HAP-1 (cell line): ENCODE measurements around the gene ZDHHC8.

Experiments used
- DNase-seq, 2 experiments: peaks; one replicate each; pipeline ENCODE4 v3.0.0-alpha.2; 2016 to 2020; ENCODE audit warnings: low spot score in 2 of 2
- H3K27me3 ChIP-seq: fragments of 250-450 bp; sonication (Bioruptor Pico); 2 replicates; pipeline ENCODE4 v1.5.1; 2020; ENCODE audit warnings: low read depth, mild to moderate bottlenecking, moderate library complexity
- H3K36me3 ChIP-seq: fragments of 250-450 bp; sonication (Bioruptor Pico); replicated peaks from 2 replicates; pipeline ENCODE4 v1.5.1; 2020; ENCODE audit warnings: mild to moderate bottlenecking
- H3K4me1 ChIP-seq: fragments of 250-450 bp; sonication (Bioruptor Pico); 2 replicates; pipeline ENCODE4 v1.5.1; 2020; ENCODE audit warnings: mild to moderate bottlenecking
- H3K4me3 ChIP-seq: fragments of 250-450 bp; sonication (Bioruptor Pico); 2 replicates; pipeline ENCODE4 v1.5.1; 2020; ENCODE audit warnings: mild to moderate bottlenecking, moderate library complexity
- H3K9me3 ChIP-seq: fragments of 250-450 bp; sonication (Bioruptor Pico); 2 replicates; pipeline ENCODE4 v1.5.1; 2020; ENCODE audit warnings: mild to moderate bottlenecking, moderate library complexity
- in situ Hi-C: fragments of 300-500 bp; cut with MboI; formaldehyde crosslinking; loops from 3 replicates; pipeline ENCODE4 v1.14.3; 2020; ENCODE audit warnings: low sequenced_read_pairs, inconsistent platforms, mixed read lengths

The ZDHHC8 gene

GRCh38 chr22:20135806-20136602 lies 4.4 kb downstream of the ZDHHC8 start:
- H3K36me3 ChIP-seq, result no peaks in the 10 kb centered on the region
- in situ Hi-C loops, result no loop called here
- H3K9me3 ChIP-seq, result no peaks in the 10 kb centered on the region
- no peaks in the 10 kb centered on the region for H3K4me1 ChIP-seq
- DNase-seq, result no peak
- no peak overlapping the region for H3K4me3 ChIP-seq
- H3K27me3 ChIP-seq, result no peaks in the 10 kb centered on the region

- H3K27me3 ChIP-seq, result no peaks in the 10 kb centered on the region
- in situ Hi-C loops, result no loop called here
- no peaks in the 10 kb centered on the region for H3K9me3 ChIP-seq
- DNase-seq, result no peak
- H3K36me3 ChIP-seq, result no peaks in the 10 kb centered on the region
- no peaks in the 10 kb centered on the region for H3K4me1 ChIP-seq
- no peak overlapping the region for H3K4me3 ChIP-seq
These were observed 4.9 kb downstream of the ZDHHC8 start for GRCh38 chr22:20136603-20136873.

- Histone ChIP-seq H3K4me1 (no peaks in the 10 kb centered on the region), H3K27me3 (no peaks in the 10 kb centered on the region), H3K9me3 (no peaks in the 10 kb centered on the region), H3K36me3 (no peaks in the 10 kb centered on the region), H3K4me3 (no peak overlapping the region)
- in situ Hi-C loops, result no loop called here
- no peak for DNase-seq
These were observed 5.5 kb downstream of the ZDHHC8 start for GRCh38 chr22:20137113-20137512.

- Histone ChIP-seq H3K9me3 (no peaks in the 10 kb centered on the region), H3K36me3 (no peaks in the 10 kb centered on the region), H3K27me3 (no peaks in the 10 kb centered on the region), H3K4me3 (no peak overlapping the region), H3K4me1 (no peaks in the 10 kb centered on the region)
- in situ Hi-C loops, result no loop called here
- DNase-seq, result no peak
These were observed 6.2 kb downstream of the ZDHHC8 start for GRCh38 chr22:20137671-20138416.

GRCh38 chr22:20138417-20138738 lies 6.8 kb downstream of the ZDHHC8 start:
- Histone ChIP-seq H3K9me3 (no peaks in the 10 kb centered on the region), H3K4me3 (no peak overlapping the region), H3K36me3 (no peaks in the 10 kb centered on the region), H3K4me1 (no peaks in the 10 kb centered on the region), H3K27me3 (no peaks in the 10 kb centered on the region)
- no peak for DNase-seq
- in situ Hi-C loops, result no loop called here

- DNase-seq, result no peak
- Histone ChIP-seq H3K9me3 (no peaks in the 10 kb centered on the region), H3K4me1 (no peaks in the 10 kb centered on the region), H3K27me3 (no peaks in the 10 kb centered on the region), H3K4me3 (no peak overlapping the region), H3K36me3 (no peaks in the 10 kb centered on the region)
- in situ Hi-C loops, result no loop called here
These were observed 7.3 kb downstream of the ZDHHC8 start for GRCh38 chr22:20138868-20139267.

- H3K4me3 ChIP-seq, result no peak overlapping the region
- no peaks in the 10 kb centered on the region for H3K36me3 ChIP-seq
- no peaks in the 10 kb centered on the region for H3K9me3 ChIP-seq
- no peaks in the 10 kb centered on the region for H3K27me3 ChIP-seq
- in situ Hi-C loops, result no loop called here
- H3K4me1 ChIP-seq, result no peaks in the 10 kb centered on the region
- no peak for DNase-seq
These were observed 7.9 kb downstream of the ZDHHC8 start for GRCh38 chr22:20139391-20140106.

GRCh38 chr22:20140107-20140445 lies 8.5 kb downstream of the ZDHHC8 start:
- in situ Hi-C loops, result no loop called here
- no peak overlapping the region for H3K4me3 ChIP-seq
- H3K4me1 ChIP-seq, result no peaks in the 10 kb centered on the region
- no peaks in the 10 kb centered on the region for H3K36me3 ChIP-seq
- no peaks in the 10 kb centered on the region for H3K27me3 ChIP-seq
- no peaks in the 10 kb centered on the region for H3K9me3 ChIP-seq
- no peak for DNase-seq

- no peaks in the 10 kb centered on the region for H3K36me3 ChIP-seq
- no peaks in the 10 kb centered on the region for H3K4me1 ChIP-seq
- no peaks in the 10 kb centered on the region for H3K27me3 ChIP-seq
- H3K9me3 ChIP-seq, result no peaks in the 10 kb centered on the region
- DNase-seq, result no peak
- H3K4me3 ChIP-seq, result no peak overlapping the region
- in situ Hi-C loops, result no loop called here
These were observed 8.9 kb downstream of the ZDHHC8 start for GRCh38 chr22:20140521-20140964.

GRCh38 chr22:20141186-20142077 lies 9.8 kb downstream of the ZDHHC8 start:
- Histone ChIP-seq H3K27me3 (no peaks in the 10 kb centered on the region), H3K4me1 (no peaks in the 10 kb centered on the region), H3K9me3 (no peaks in the 10 kb centered on the region), H3K4me3 (no peak overlapping the region), H3K36me3 (no peaks in the 10 kb centered on the region)
- no peak for DNase-seq
- in situ Hi-C loops, result no loop called here

GRCh38 chr22:20142711-20143621 lies 11.4 kb downstream of the ZDHHC8 start:
- Histone ChIP-seq H3K4me3 (no peak overlapping the region), H3K4me1 (no peaks in the 10 kb centered on the region), H3K27me3 (no peaks in the 10 kb centered on the region), H3K9me3 (no peaks in the 10 kb centered on the region), H3K36me3 (no peaks in the 10 kb centered on the region)
- DNase-seq, result no peak
- in situ Hi-C loops, result no loop called here

GRCh38 chr22:20143883-20144665 lies 12.5 kb downstream of the ZDHHC8 start:
- Histone ChIP-seq H3K9me3 (no peaks in the 10 kb centered on the region), H3K4me1 (no peaks in the 10 kb centered on the region)
- DNase-seq, result no peak

More at GRCh38 chr22:20143883-20144665, 12.5 kb downstream of the ZDHHC8 start:
- Histone ChIP-seq H3K36me3 (no peaks in the 10 kb centered on the region), H3K27me3 (no peaks in the 10 kb centered on the region), H3K4me3 (no peak overlapping the region)
- in situ Hi-C loops, result no loop called here
